GM19397 (cell line): Measurements from ENCODE around the gene ERCC4.

Source experiments
- ATAC-seq: cut with Tn5 transposase; IDR thresholded peaks from one replicate; pipeline ENCODE4 v1.9.1; 2021; ENCODE audit warnings: mild to moderate bottlenecking, moderate library complexity; ENCODE audit not compliant: unreplicated experiment

Gene ERCC4

DNA sequence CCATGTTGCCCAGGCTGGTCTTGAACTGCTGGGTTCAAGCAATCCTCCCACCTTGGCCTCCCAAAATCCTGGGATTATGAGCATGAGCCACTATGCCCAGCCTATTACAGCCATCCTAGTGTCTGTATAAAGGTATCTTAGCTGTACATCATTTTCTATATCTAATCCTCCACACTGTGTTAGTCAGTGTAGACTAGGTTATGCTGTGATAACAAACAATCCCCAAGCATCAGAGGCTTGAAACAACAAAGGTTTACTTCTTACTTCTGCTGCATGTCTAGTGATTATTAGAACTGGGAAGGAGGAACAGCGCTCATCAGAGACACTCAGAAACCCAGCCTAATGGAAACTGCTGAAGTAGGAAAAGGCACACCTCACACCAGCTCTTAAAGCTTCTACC lies 68.1 kb downstream of the ERCC4 start:
- no peak for ATAC-seq

DNA sequence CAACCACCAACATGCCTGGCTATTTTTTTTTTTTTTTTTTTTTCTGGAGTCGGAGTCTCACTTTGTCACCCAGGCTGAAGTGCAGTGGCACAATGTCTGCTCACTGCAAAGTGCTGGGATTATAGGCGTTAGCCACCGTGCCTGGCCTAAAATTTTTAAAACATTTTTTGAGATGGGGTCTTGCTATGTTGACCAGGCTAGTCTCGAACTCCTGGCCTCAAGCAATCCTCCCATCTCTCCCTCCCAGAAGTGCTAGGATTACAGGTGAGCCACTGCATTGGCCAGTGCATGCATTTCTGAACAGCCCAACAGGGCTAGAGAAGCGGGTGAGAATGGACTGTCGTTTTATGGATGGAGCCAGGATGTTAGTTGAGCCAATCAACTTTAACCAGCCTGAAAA lies 72.4 kb downstream of the ERCC4 start:
- no peak for ATAC-seq

DNA sequence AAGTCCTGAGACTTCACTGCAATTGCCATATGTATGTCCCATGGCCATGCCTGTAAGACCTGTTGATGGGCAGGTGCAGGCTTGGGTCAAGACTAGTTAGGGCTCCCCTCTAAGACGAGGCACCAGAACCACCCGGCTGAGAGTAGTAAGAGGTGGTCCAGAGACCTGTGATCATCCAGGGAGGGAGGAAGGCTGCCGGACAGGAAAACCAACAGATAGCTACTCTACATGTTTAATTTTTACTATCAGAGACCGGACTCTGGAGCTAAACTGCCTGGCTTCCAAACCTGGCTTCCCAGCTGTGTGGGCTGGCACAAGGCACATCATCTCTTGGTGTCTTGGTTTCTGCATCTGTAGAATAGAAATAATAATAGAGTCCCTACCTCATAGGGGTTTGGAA lies 73.0 kb downstream of the ERCC4 start:
- ATAC-seq: no peak

DNA sequence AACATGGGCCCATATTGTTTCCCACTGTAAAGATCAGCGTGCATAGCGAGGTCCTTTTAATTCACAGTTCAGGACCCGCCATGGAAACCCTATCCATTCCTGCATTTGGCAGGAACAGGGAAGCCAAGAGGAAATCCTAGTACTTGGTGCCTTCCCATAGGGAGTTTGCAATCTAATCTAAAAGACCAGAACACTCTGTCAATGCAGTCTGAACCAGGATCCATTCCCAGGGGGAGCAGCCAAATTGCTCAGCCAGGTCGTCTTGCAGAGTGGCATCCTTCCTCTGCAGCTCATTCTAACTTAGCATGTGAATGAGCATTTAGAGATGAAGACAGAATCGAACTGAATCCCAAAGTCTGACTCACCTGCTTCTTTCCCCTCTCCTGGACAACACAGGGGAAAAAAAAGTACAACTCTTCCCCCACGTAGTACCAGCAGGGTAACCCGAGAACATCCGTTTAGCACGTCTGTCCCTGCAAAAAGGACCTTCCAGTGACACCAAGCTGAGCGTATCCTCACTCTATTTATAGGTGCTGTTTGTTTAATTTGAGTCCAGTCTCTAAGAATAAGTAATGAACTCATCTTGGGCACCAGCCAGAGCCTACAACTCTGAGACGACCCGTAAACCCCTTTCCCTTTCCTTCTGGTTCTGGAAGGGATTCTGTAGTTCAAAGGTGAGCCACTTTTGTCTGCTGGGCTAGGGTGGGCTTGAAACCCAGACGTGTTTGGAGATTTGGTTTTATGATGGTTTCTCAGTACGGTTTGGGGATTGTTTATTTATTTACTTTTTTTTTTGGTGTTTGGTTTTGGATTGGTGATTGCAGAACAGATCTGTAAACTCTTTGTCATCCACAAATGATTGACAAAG lies 74.5 kb downstream of the ERCC4 start:
- ATAC-seq: no peak

GRCh38 chr16:13995194-13995593 lies 75.2 kb downstream of the ERCC4 start:
- no peak for ATAC-seq

DNA sequence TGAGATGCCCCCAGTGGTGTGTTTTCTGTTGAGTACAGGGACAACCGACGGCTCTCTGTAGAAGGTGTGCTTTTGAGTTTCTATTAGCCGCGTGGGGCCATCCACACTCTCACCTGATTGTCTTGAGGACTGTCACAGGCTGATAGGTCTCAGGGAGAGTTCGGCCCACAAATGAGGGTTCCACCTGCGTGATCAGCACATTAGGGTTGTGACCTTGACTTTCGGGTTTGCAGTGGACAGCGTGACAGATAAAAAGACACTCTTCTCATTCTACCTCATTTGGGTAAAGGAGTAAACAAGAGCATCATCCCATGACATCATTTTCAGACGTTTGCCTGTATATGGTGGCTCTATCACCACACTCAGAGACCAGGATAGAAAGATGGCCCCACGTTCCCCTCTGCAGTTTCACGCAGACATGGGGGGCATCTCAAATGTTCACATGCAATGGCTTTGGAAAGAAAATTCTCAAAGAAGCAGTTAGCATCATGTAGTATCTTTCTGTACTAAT lies 76.9 kb downstream of the ERCC4 start:
- no peak for ATAC-seq

- no peak for ATAC-seq
These were observed 77.6 kb downstream of the ERCC4 start for GRCh38 chr16:13997526-13997925.

GRCh38 chr16:13997933-13998332 lies 78.0 kb downstream of the ERCC4 start:
- peak; percentile 88 for ATAC-seq

- no peak for ATAC-seq
These were observed 79.3 kb downstream of the ERCC4 start for GRCh38 chr16:13999071-13999894.

- ATAC-seq: no peak
These were observed 80.0 kb downstream of the ERCC4 start for GRCh38 chr16:13999895-14000425.

DNA sequence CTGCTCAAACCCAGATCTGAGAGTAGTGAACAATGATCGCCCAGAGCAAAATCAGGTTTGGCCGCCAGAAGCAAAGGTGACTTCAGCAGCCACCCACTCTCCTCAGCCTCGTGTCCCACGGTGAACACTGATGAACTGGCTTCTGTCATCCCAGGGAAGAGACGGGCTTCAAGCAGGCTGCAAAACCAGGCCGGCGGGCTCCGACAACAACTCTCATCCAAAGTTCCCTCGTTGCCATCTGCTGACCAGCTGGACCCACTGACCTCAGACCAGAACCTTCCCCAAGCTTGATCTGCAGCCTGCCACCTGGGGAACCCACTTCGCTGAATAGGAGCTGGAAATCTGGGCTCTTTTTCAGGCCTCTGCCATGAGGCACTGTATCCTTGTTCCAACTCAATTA lies 81.6 kb downstream of the ERCC4 start:
- ATAC-seq: no peak
